GM18499 (cell line): ENCODE measurements around the gene PXT1.
A peak's percentile ranks its signal among the peaks of the same experiment; 100 is the strongest.
"Not testable (repeated sequence)": the region's sequence is repeated elsewhere in the genome, so short reads cannot be mapped to it uniquely, and the experiment has no call there.

ENCODE experiments used
- ATAC-seq: cut with Tn5 transposase; IDR thresholded peaks from one replicate; pipeline ENCODE4 v1.9.1; 2021; ENCODE audit warnings: moderate number of reproducible peaks; ENCODE audit not compliant: insufficient read depth, unreplicated experiment

PXT1 gene

DNA sequence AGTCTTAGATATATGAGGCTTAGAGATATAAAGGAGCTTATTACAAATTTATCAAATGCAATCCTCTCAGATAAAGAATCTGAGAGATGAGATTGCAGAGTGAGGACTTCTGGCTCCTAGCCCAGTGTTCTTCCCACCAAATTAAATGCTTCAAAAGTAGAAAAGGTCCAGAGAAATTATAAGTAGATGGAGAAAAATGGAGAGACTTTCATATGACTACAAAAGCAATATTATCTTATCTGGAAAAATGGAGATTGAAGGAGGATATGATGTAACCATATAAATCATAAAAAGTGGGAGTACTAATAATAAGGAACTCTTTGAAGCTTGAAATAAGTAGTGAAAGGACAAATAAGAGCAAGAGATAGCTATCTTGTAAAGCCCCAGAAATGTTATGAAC lies 3.0 kb upstream of the PXT1 start:
- no peak for ATAC-seq

GRCh38 chr6:36444470-36444869 lies 1.8 kb upstream of the PXT1 start:
- no peak for ATAC-seq

DNA sequence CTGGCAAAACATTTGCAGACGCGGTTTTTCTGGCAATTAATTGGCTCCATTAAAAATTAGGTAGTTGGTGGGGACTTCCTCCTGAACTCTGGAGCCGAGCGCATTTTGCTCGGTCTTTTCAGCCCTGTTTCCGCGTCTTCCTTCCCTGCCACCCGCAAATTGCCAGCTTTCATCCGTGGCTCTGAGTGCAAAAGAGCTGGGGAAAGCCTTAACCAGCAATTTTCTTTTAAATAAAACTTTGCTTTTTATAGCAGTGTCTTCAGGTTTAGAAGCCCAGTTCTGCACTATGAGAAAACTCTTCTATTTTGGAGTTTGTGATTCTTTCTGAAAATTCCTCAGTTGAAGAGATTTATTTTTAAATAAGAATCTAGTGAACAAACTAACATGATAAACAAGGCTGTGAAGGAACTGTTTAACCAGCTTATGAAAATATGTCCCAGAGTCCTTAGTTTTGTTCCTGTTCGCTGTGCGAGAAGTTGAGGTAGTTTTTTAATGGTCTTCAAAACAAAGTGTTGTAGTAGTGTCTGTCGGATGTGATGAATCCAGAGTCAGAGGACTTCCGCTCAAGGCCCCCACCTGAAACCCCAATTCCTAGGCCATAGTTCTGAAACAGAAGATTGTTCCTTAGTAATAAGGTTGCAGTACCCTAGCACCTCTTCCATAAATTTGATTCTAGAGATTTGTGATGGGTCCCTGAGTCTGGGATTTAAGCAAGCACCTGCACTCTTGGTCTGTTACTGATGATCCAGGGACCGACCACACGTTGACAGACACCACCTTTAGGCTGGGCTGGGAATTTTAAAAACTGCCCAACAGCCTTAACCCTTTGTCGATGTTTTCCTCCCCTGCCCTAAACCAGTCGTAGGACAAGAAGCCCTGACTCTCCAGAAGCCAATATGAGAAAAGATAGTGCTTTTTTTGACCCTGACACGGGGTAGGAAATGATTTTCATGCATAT lies 1.1 kb upstream of the PXT1 start:
- ATAC-seq = no peak

DNA sequence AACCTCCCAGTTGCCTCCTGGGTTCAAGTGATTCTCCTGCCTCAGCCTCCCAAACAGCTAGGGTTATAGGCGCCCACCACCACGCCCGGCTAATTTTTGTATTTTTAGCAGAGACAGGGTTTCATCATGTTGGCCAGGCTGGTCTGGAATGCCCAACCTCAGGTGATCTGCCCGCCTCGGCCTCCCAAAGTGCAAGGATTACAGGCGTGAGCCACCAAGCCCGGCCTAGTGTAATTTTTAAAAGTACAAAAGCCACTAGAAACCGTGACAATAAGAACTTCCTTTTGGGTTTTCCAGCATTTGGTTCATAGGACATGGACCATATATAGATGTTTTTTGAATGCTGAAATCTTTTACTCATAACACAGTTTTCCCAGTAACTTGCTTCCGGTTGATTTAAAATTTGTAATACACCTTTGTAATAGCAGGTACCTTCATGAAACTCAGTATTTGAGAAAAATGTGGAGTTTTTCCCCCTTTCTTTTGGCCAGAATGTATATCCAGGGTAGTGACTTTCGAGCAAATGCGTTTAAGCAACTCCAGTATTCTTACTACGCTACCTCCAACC lies 467 bp downstream of the PXT1 start:
- no peak for ATAC-seq

DNA sequence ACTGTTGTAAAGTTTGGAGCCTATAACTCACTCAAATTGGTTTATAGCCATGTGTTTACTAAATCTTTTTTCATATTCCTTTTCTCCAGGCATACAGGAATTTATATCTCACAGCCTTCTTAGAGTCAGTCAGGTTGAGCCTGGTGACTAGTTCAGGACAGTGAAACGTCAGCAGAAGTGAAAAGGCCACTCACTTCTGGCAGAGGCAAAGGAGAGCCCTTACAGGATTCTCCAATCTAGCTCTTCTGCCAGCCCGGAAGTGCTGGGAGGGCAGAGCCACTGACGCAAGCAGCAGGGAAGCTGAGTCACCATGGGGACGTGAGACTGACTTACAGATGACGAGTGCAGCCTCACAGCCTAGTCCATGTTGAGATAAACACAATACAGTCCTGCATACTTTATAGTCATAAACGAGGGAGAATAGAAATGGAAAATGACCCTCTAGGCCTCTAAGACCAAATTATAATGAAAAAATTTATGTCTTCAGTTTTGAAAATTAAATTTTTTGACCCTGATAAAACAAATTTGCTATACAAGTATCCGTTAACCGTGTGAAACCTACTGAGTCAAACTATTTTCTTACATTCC lies 1.3 kb downstream of the PXT1 start:
- ATAC-seq = peak; percentile 63

DNA sequence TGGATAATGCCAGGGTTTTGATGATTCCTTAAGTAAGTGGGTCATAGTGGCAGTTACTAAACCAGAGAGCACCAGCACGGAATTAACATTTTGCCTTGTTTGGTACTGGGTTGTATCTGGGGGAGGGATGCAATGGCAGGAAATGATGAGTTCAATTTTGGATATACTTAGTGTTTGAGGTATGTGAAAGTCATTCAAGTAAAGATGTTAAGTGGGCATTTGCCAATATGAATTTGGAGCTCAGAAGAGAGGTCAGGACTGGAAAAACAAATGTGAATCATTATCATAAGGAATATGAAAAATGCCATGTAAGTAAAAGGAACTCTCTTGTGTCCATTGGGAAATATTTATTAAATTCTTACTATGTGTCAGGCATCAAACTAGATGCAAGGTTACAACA lies 6.2 kb downstream of the PXT1 start:
- ATAC-seq = no peak

DNA sequence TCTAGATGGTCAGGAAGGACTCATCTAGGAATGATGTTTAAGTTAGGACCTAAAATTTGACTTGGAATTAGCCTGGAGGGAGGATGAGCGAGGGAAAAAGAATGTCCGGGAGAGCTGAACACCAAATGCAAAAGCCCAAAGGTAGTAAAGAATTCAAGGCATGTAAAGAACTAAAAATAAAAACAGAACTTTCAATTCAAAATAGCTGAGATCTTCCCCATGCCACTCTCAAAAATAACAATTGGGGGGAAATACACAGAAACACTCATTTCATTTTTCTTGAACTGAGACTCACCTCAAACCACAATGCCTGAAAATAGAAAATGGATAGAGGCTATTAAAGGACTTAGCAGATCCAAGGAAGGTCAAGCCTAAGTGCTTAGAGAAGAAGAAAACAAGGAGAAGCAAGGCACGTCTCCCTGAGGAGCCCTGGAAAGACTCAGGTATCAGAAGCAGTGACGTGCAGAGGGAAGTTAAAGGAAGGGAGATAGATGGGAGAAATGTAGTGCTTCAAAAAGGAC lies 10.4 kb downstream of the PXT1 start:
- no peak for ATAC-seq

GRCh38 chr6:36431197-36431596 lies 11.5 kb downstream of the PXT1 start:
- no peak for ATAC-seq

DNA sequence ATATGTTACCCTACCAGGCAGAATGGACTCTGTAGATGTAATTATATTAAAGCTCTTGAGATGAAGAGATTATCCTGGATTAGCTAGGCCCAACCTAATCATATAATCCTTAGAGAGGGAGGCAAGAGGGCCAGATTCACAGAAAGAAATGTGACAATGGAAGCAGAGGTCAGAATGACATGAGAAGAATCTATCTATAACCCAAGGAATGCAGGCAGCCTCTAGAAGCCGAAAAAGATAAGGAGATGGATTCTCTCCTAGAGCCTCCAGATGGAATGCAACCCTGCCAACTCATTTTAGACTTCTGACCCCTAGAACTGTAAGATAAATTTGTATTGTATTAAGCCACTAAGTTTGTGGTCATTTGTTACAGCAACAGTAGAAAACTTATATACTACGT lies 12.3 kb downstream of the PXT1 start:
- ATAC-seq = no peak

DNA sequence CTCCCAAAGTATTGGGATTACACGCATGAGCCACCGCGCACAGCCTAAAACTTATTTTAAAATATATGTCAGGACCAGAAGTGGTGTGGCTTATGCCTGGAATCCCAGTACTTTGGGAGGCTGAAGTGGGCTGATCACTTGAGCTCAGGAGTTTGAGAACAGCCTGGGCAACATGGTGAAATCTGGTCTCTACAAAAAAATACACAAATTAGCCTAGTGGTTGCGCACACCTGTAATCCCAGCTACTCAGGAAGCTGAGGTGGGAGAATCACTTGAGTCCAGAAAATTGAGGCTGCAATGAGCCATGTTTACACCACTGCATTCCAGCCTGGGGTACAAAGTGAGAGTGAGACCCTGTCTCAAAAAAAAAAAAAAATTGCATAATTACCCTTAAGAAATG lies 13.7 kb downstream of the PXT1 start:
- no peak for ATAC-seq

GRCh38 chr6:36426622-36427021 lies 16.0 kb downstream of the PXT1 start:
- no peak for ATAC-seq

GRCh38 chr6:36423101-36423824 lies 19.4 kb downstream of the PXT1 start:
- ATAC-seq = peak; percentile 77

DNA sequence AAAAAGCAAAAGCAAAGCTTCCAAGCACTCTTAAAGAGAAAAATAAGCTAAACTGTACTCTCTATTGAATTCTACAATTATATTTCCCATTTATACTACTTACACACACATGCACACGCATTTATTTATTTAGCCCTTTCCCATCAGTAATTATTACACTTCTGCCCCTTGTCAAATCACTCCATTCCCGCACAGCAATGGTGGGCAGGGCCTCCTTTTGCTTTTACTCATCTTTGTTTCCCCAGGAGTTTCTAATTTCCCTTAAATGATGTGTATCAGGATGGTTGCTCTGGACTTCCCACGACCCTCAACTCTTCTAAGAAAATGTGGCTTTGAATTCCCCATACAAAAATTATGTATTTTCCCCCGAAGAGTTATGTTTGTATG lies 19.9 kb downstream of the PXT1 start:
- ATAC-seq = no peak

DNA sequence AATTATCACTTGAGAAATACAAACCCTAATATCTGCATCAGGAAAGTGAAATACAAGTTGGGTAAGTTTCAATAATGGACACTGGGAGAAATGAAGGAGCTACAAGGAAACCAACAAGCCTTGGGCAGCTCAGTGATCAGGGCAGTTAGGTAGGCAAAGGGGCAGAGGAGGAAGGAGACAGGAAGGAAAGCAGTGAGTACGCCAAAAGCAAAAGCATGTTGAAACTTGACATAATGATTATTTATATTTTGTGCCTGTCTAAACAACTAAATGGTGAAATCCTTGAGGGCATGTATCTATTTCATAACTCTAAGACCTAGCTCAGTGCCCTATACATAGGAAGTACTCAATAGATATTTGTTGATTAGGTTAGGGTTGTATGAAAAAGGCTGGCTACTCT lies 23.3 kb downstream of the PXT1 start:
- no peak for ATAC-seq

- no peak for ATAC-seq
Measured at GRCh38 chr6:36418558-36418957, 24.1 kb downstream of the PXT1 start.

- ATAC-seq = no peak
Measured at GRCh38 chr6:36414481-36414880, 28.2 kb downstream of the PXT1 start.

GRCh38 chr6:36413489-36414480 lies 28.9 kb downstream of the PXT1 start:
- no peak for ATAC-seq

DNA sequence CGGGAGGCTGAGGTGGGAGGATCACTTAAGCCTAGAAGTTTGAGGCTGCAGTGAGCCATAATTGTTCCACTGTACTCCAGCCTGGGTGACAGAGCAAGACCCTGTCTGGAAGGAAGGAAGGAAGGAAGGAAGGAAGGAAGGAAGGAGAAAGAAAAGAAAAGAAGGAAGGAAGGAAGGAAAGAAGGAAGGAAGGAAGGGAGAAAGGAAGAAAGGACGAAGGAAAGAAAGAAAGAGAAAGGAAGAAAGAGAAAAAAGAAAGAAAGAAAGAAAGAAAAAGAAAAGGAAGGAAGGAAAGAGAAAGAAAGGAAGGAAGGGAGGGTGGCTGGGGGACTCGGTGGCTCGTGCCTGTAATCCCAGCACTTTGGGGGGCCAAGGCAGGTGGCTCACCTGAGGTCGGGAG lies 32.9 kb downstream of the PXT1 start:
- ATAC-seq = not testable (repeated sequence)

GRCh38 chr6:36404164-36404563 lies 38.5 kb downstream of the PXT1 start:
- no peak for ATAC-seq
